HEK293 (cell line): ENCODE measurements around the gene SINHCAF.

Experiments
- BCL11A ChIP-seq: fragments of 450-650 bp; formaldehyde crosslinking; IDR thresholded peaks from 2 replicates; pipeline ENCODE4 v1.5.1; 2016; ENCODE audit warnings: low read depth, missing biosample characterization, missing genetic modification characterization
- GLI4 ChIP-seq: fragments of 450-650 bp; formaldehyde crosslinking; IDR thresholded peaks from 2 replicates; pipeline ENCODE4 v1.5.1; 2016; ENCODE audit warnings: missing biosample characterization, missing genetic modification characterization
- HOXC10 ChIP-seq: sonication (generic); formaldehyde crosslinking; IDR thresholded peaks from 2 replicates; pipeline ENCODE4 v1.8.1; 2023; ENCODE audit warnings: mild to moderate bottlenecking, missing genetic modification reagents
- KLF10 ChIP-seq: fragments of 450-650 bp; IDR thresholded peaks from 2 replicates; pipeline ENCODE4 v1.5.1; 2018; ENCODE audit warnings: missing biosample characterization, mild to moderate bottlenecking, missing genetic modification characterization
- PRDM1 ChIP-seq: fragments of 450-650 bp; formaldehyde crosslinking; IDR thresholded peaks from 2 replicates; pipeline ENCODE4; 2016; ENCODE audit warnings: missing biosample characterization, missing genetic modification characterization
- SALL2 ChIP-seq: fragments of 450-650 bp; formaldehyde crosslinking; IDR thresholded peaks from 2 replicates; pipeline ENCODE4 v1.5.0; 2017; ENCODE audit warnings: missing biosample characterization, mild to moderate bottlenecking, missing genetic modification characterization, borderline replicate concordance
- ZEB2 ChIP-seq: fragments of 450-650 bp; formaldehyde crosslinking; IDR thresholded peaks from 2 replicates; pipeline ENCODE4 v1.5.1; 2016; ENCODE audit warnings: missing biosample characterization, missing genetic modification characterization
- ZFHX2 ChIP-seq: fragments of 450-650 bp; formaldehyde crosslinking; conservative IDR thresholded peaks from 2 replicates; pipeline ENCODE4 v1.5.1; 2016; ENCODE audit warnings: missing biosample characterization, missing genetic modification characterization
- ZFP3 ChIP-seq: fragments of 450-650 bp; formaldehyde crosslinking; IDR thresholded peaks from 2 replicates; pipeline ENCODE4 v1.5.1; 2016; ENCODE audit warnings: low read depth, missing biosample characterization, missing genetic modification characterization
- ZNF132 ChIP-seq: fragments of 450-650 bp; formaldehyde crosslinking; IDR thresholded peaks from 2 replicates; pipeline ENCODE4 v1.5.1; 2017; ENCODE audit warnings: missing biosample characterization, missing genetic modification characterization, borderline replicate concordance
- ZNF140 ChIP-seq: fragments of 450-650 bp; formaldehyde crosslinking; IDR thresholded peaks from 2 replicates; pipeline ENCODE4 v1.5.1; 2016; ENCODE audit warnings: missing biosample characterization, missing genetic modification characterization
- ZNF155 ChIP-seq: fragments of 450-650 bp; formaldehyde crosslinking; IDR thresholded peaks from 2 replicates; pipeline ENCODE4 v1.5.1; 2016; ENCODE audit warnings: missing biosample characterization, missing genetic modification characterization
- ZNF157 ChIP-seq: fragments of 450-650 bp; formaldehyde crosslinking; IDR thresholded peaks from 2 replicates; pipeline ENCODE4 v1.5.1; 2016; ENCODE audit warnings: missing biosample characterization, missing genetic modification characterization
- ZNF202 ChIP-seq: fragments of 450-650 bp; formaldehyde crosslinking; IDR thresholded peaks from 2 replicates; pipeline ENCODE4 v1.5.1; 2016; ENCODE audit warnings: missing biosample characterization, missing genetic modification characterization, borderline replicate concordance
- ZNF214 ChIP-seq: fragments of 450-650 bp; formaldehyde crosslinking; IDR thresholded peaks from 2 replicates; pipeline ENCODE4 v1.5.1; 2017; ENCODE audit warnings: missing biosample characterization, mild to moderate bottlenecking, missing genetic modification characterization, borderline replicate concordance
- ZNF23 ChIP-seq: fragments of 450-650 bp; formaldehyde crosslinking; IDR thresholded peaks from 2 replicates; pipeline ENCODE4 v1.5.1; 2016; ENCODE audit warnings: missing biosample characterization, missing genetic modification characterization, borderline replicate concordance
- ZNF280C ChIP-seq: fragments of 450-650 bp; formaldehyde crosslinking; IDR thresholded peaks from 2 replicates; pipeline ENCODE4 v1.5.1; 2016; ENCODE audit warnings: missing biosample characterization, missing genetic modification characterization
- ZNF354C ChIP-seq: fragments of 450-650 bp; formaldehyde crosslinking; IDR thresholded peaks from 2 replicates; pipeline ENCODE4 v1.5.1; 2016; ENCODE audit warnings: missing biosample characterization, missing genetic modification characterization, low read depth, borderline replicate concordance
- ZNF398 ChIP-seq: fragments of 450-650 bp; formaldehyde crosslinking; IDR thresholded peaks from 2 replicates; pipeline ENCODE4 v1.5.1; 2017; ENCODE audit warnings: missing biosample characterization, missing genetic modification characterization
- ZNF549 ChIP-seq: fragments of 450-650 bp; IDR thresholded peaks from 2 replicates; pipeline ENCODE4 v1.5.1; 2018; ENCODE audit warnings: missing biosample characterization, missing genetic modification characterization, mild to moderate bottlenecking, inconsistent platforms, moderate library complexity
- ZNF555 ChIP-seq: fragments of 450-650 bp; formaldehyde crosslinking; conservative IDR thresholded peaks from 2 replicates; pipeline ENCODE4 v1.5.1; 2017; ENCODE audit warnings: missing biosample characterization, mild to moderate bottlenecking, missing genetic modification characterization, inconsistent platforms
- ZNF560 ChIP-seq: fragments of 450-650 bp; formaldehyde crosslinking; IDR thresholded peaks from 2 replicates; pipeline ENCODE4 v1.5.1; 2017; ENCODE audit warnings: missing biosample characterization, missing genetic modification characterization, borderline replicate concordance
- ZNF610 ChIP-seq: fragments of 450-650 bp; formaldehyde crosslinking; IDR thresholded peaks from 2 replicates; pipeline ENCODE4 v1.5.1; 2016; ENCODE audit warnings: missing biosample characterization, missing genetic modification characterization, borderline replicate concordance
- ZNF624 ChIP-seq: fragments of 450-650 bp; formaldehyde crosslinking; IDR thresholded peaks from 2 replicates; pipeline ENCODE4 v1.5.1; 2017; ENCODE audit warnings: missing biosample characterization, missing genetic modification characterization
- ZNF654 ChIP-seq: fragments of 450-650 bp; formaldehyde crosslinking; IDR thresholded peaks from 2 replicates; pipeline ENCODE4 v1.5.1; 2016; ENCODE audit warnings: low read depth, missing biosample characterization, missing genetic modification characterization
- ZNF660 ChIP-seq: fragments of 450-650 bp; IDR thresholded peaks from 2 replicates; pipeline ENCODE4 v1.5.1; 2018; ENCODE audit warnings: missing biosample characterization, mild to moderate bottlenecking, missing genetic modification characterization
- ZNF76 ChIP-seq: fragments of 450-650 bp; formaldehyde crosslinking; IDR thresholded peaks from 2 replicates; pipeline ENCODE4; 2016; ENCODE audit warnings: low read depth, missing biosample characterization, missing genetic modification characterization, borderline replicate concordance
- ZNF768 ChIP-seq: fragments of 450-650 bp; formaldehyde crosslinking; IDR thresholded peaks from 2 replicates; pipeline ENCODE4 v1.5.1; 2018; ENCODE audit warnings: missing biosample characterization, mild to moderate bottlenecking, missing genetic modification characterization
- ZNF776 ChIP-seq: fragments of 450-650 bp; formaldehyde crosslinking; IDR thresholded peaks from 2 replicates; pipeline ENCODE4 v1.5.0; 2017; ENCODE audit warnings: missing biosample characterization, missing genetic modification characterization, borderline replicate concordance
- ZSCAN23 ChIP-seq: fragments of 450-650 bp; formaldehyde crosslinking; IDR thresholded peaks from 2 replicates; pipeline ENCODE4 v1.5.1; 2016; ENCODE audit warnings: missing biosample characterization, missing genetic modification characterization
- ZSCAN5A ChIP-seq: fragments of 450-650 bp; formaldehyde crosslinking; IDR thresholded peaks from 2 replicates; pipeline ENCODE4 v1.5.1; 2016; ENCODE audit warnings: missing biosample characterization, missing genetic modification characterization
- TF ChIP-seq, protein P1 (sequence below): fragments of 450-650 bp; formaldehyde crosslinking; optimal IDR thresholded peaks from 2 replicates; pipeline ENCODE3; 2016; ENCODE audit warnings: missing biosample characterization, mild to moderate bottlenecking, missing genetic modification characterization
- TF ChIP-seq, protein P2 (sequence below): fragments of 450-650 bp; formaldehyde crosslinking; IDR thresholded peaks from 2 replicates; pipeline ENCODE4 v1.5.1; 2017; ENCODE audit warnings: missing biosample characterization, missing genetic modification characterization

SINHCAF gene

GRCh38 chr12:31324116-31324844 lies 1.7 kb downstream of the SINHCAF start (continued):
- TF ChIP-seq ZSCAN5A (tag by site-specific recombination) (0 out of 2 replicates have a peak, but pooled peaks have one; percentile 21), ZNF549 (tag by site-specific recombination) (no peak), ZNF776 (tag by site-specific recombination) (no peak), ZNF624 (peak; percentile 57; the same call in 1 of the 2 replicates), ZNF660 (tag by site-specific recombination) (peak; percentile 68; the same call in 1 of the 2 replicates), ZFP3 (tag by site-specific recombination) (no peak), ZNF610 (tag by site-specific recombination) (no peak), ZNF654 (tag by site-specific recombination) (no peak), KLF10 (peak; percentile 84), ZNF214 (tag by site-specific recombination) (no peak), PRDM1 (no peak), ZFHX2 (tag by site-specific recombination) (no peak), ZNF555 (tag by site-specific recombination) (no peak), ZNF140 (no peak), ZNF398 (tag by site-specific recombination) (no peak; the same call in 1 of the 2 replicates), ZNF132 (tag by site-specific recombination) (no peak), ZEB2 (tag by site-specific recombination) (no peak; the same call in none of the 2 replicates), ZNF202 (tag by site-specific recombination) (no peak), ZNF157 (tag by site-specific recombination) (no peak), ZNF354C (tag by site-specific recombination) (no peak), ZNF155 (no peak), BCL11A (tag by site-specific recombination) (no peak), ZNF560 (no peak), GLI4 (tag by site-specific recombination) (no peak), ZNF768 (tag by site-specific recombination) (no peak), ZNF76 (tag by site-specific recombination) (no peak), ZSCAN23 (no peak), SALL2 (tag by site-specific recombination) (no peak), HOXC10 (CRISPR knock-in tag) (no peak), ZNF280C (no peak), ZNF23 (no peak)
- TF ChIP-seq, protein P1, sequence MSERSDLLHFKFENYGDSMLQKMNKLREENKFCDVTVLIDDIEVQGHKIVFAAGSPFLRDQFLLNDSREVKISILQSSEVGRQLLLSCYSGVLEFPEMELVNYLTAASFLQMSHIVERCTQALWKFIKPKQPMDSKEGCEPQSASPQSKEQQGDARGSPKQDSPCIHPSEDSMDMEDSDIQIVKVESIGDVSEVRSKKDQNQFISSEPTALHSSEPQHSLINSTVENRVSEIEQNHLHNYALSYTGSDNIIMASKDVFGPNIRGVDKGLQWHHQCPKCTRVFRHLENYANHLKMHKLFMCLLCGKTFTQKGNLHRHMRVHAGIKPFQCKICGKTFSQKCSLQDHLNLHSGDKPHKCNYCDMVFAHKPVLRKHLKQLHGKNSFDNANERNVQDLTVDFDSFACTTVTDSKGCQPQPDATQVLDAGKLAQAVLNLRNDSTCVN (tag by site-specific recombination), result peak; percentile 95
- TF ChIP-seq, protein P2, sequence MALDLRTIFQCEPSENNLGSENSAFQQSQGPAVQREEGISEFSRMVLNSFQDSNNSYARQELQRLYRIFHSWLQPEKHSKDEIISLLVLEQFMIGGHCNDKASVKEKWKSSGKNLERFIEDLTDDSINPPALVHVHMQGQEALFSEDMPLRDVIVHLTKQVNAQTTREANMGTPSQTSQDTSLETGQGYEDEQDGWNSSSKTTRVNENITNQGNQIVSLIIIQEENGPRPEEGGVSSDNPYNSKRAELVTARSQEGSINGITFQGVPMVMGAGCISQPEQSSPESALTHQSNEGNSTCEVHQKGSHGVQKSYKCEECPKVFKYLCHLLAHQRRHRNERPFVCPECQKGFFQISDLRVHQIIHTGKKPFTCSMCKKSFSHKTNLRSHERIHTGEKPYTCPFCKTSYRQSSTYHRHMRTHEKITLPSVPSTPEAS (tag by site-specific recombination), result no peak
